IMR-90 (cell line): ENCODE measurements around the gene KLC4. TPM values are rescaled to one million over a fixed set of nuclear protein-coding genes. Genes with fewer than 3 reads are reported as not detected.

Experiments
- ATAC-seq: fragments of 200-7000 bp; cut with Tn5 transposase; 2 replicates; pipeline ENCODE4 v1.9.1; 2020; ENCODE audit warnings: low read depth, mild to moderate bottlenecking, moderate library complexity
- BruUV-seq: library from RNA; stranded (reverse); fragments of 400-500 nt; replicated peaks from 2 replicates; lab custom pipeline; 2021; lab: Mats Ljungman, UMichigan
- CTCF ChIA-PET: fragments of 300-600 bp; formaldehyde crosslinking; extraction: SDS; loops from one replicate; lab custom pipeline; 2021; ENCODE audit warnings: antibody characterized with exemption; lab: Yijun Ruan, JAX
- POLR2A ChIA-PET: fragments of 300-600 bp; sonication (Branson Sonifier 250); formaldehyde crosslinking; loops from one replicate; lab custom pipeline; 2022; ENCODE audit warnings: antibody characterized with exemption; ENCODE audit not compliant: unreplicated experiment; lab: Charles Lee
- DNase-seq: peaks from one replicate; pipeline ENCODE4 v3.0.0; 2013
- H2AFZ ChIP-seq: replicated peaks from 2 replicates; pipeline ENCODE3; 2013; ENCODE audit warnings: low read length, mild to moderate bottlenecking; ENCODE audit not compliant: poor library complexity
- H2AK5ac ChIP-seq: 2 replicates; pipeline ENCODE4 v1.6.1; 2013; ENCODE audit warnings: low read depth, low read length, inconsistent platforms
- H2AK9ac ChIP-seq: replicated peaks from 2 replicates; pipeline ENCODE3; 2013; ENCODE audit warnings: mild to moderate bottlenecking, low read depth, low read length, moderate library complexity; ENCODE audit not compliant: poor library complexity
- H2BK120ac ChIP-seq: 2 replicates; pipeline ENCODE4 v1.6.1; 2013; ENCODE audit warnings: low read depth, low read length, inconsistent platforms
- H2BK15ac ChIP-seq: 3 replicates; pipeline ENCODE4 v1.6.1; 2013; ENCODE audit warnings: low read depth, low read length, inconsistent platforms
- H2BK20ac ChIP-seq: 2 replicates; pipeline ENCODE4 v1.6.1; 2013; ENCODE audit warnings: low read depth, mild to moderate bottlenecking, inconsistent platforms, low read length, moderate library complexity
- H2BK5ac ChIP-seq: 2 replicates; pipeline ENCODE4 v1.6.1; 2013; ENCODE audit warnings: mild to moderate bottlenecking, low read depth, low read length, inconsistent platforms; ENCODE audit not compliant: poor library complexity, severe bottlenecking
- H3K14ac ChIP-seq: replicated peaks from 2 replicates; pipeline ENCODE4 v1.6.1; 2013; ENCODE audit warnings: low read depth, low read length, inconsistent platforms
- H3K18ac ChIP-seq: 2 replicates; pipeline ENCODE4 v1.6.1; 2013; ENCODE audit warnings: low read depth, low read length, control low read depth
- H3K23ac ChIP-seq: 2 replicates; pipeline ENCODE4 v1.6.1; 2013; ENCODE audit warnings: low read depth, low read length, inconsistent platforms
- H3K27ac ChIP-seq: 2 replicates; pipeline ENCODE4 v1.5.1; 2013; ENCODE audit warnings: mild to moderate bottlenecking, control low read depth, low read length; ENCODE audit not compliant: insufficient read depth
- H3K27me3 ChIP-seq: 2 replicates; pipeline ENCODE4 v1.6.1; 2013; ENCODE audit warnings: low read length; ENCODE audit not compliant: control insufficient read depth, insufficient read depth
- H3K36me3 ChIP-seq: 2 replicates; pipeline ENCODE4 v1.6.1; 2013; ENCODE audit warnings: low read length, mixed read lengths; ENCODE audit not compliant: control insufficient read depth, insufficient read depth
- H3K4ac ChIP-seq: 2 replicates; pipeline ENCODE4 v1.6.1; 2013; ENCODE audit warnings: low read depth, low read length, inconsistent platforms
- H3K4me1 ChIP-seq: 2 replicates; pipeline ENCODE4 v1.6.1; 2013; ENCODE audit warnings: low read length, mixed read lengths; ENCODE audit not compliant: control insufficient read depth, insufficient read depth
- H3K4me2 ChIP-seq: 2 replicates; pipeline ENCODE4 v1.6.1; 2013; ENCODE audit warnings: low read depth, mild to moderate bottlenecking, control low read depth, low read length, moderate library complexity
- H3K4me3 ChIP-seq: 2 replicates; pipeline ENCODE4 v1.5.1; 2013; ENCODE audit warnings: low read depth, mild to moderate bottlenecking, control low read depth, low read length, moderate library complexity; ENCODE audit not compliant: insufficient read depth
- H3K56ac ChIP-seq: 2 replicates; pipeline ENCODE4 v1.6.1; 2013; ENCODE audit warnings: low read length, inconsistent platforms; ENCODE audit not compliant: insufficient read depth; ENCODE audit errors: extremely low read depth
- H3K79me1 ChIP-seq, 2 experiments: 2 replicates each; pipeline ENCODE4 v1.6.1; 2013; ENCODE audit warnings: low read length in 2 of 2, inconsistent platforms in 1 of 2, low read depth in 1 of 2
- H3K9ac ChIP-seq: 2 replicates; pipeline ENCODE4 v1.6.1; 2013; ENCODE audit warnings: low read depth, low read length, control low read depth
- H3K9me1 ChIP-seq: 2 replicates; pipeline ENCODE4 v1.6.1; 2013; ENCODE audit warnings: low read length, inconsistent platforms; ENCODE audit not compliant: insufficient read depth
- H3K9me3 ChIP-seq: 2 replicates; pipeline ENCODE4 v1.6.1; 2013; ENCODE audit warnings: low read length; ENCODE audit not compliant: control insufficient read depth, insufficient read depth
- H4K20me1 ChIP-seq: 2 replicates; pipeline ENCODE4 v1.6.1; 2013; ENCODE audit warnings: low read length, inconsistent platforms; ENCODE audit not compliant: insufficient read depth
- H4K5ac ChIP-seq: 2 replicates; pipeline ENCODE4 v1.6.1; 2013; ENCODE audit warnings: mild to moderate bottlenecking, low read depth, low read length, control low read depth
- H4K8ac ChIP-seq, 2 experiments: 2 replicates each; pipeline ENCODE4 v1.6.1; 2013; ENCODE audit warnings: low read depth in 2 of 2, low read length in 2 of 2, control low read depth in 1 of 2, inconsistent platforms in 1 of 2
- H4K91ac ChIP-seq: 2 replicates; pipeline ENCODE4 v1.6.1; 2013; ENCODE audit warnings: low read depth, low read length, inconsistent platforms; ENCODE audit not compliant: insufficient read depth
- CEBPB ChIP-seq: IDR thresholded peaks from 2 replicates; pipeline ENCODE4 v1.6.1; 2012; ENCODE audit warnings: low read depth, low read length, improper control_type of control experiment
- FOS ChIP-seq: fragments of 150-350 bp; IDR thresholded peaks from 2 replicates; pipeline ENCODE4 v1.6.1; 2016; ENCODE audit warnings: low read depth, low read length
- MAFK ChIP-seq: IDR thresholded peaks from 2 replicates; pipeline ENCODE4 v1.6.1; 2012; ENCODE audit warnings: low read depth, low read length, improper control_type of control experiment
- MAZ ChIP-seq: IDR thresholded peaks from 2 replicates; pipeline ENCODE4 v1.6.1; 2012; ENCODE audit warnings: low read depth, mild to moderate bottlenecking, low read length, improper control_type of control experiment, moderate library complexity, borderline replicate concordance
- MXI1 ChIP-seq: IDR thresholded peaks from 2 replicates; pipeline ENCODE4 v1.6.1; 2012; ENCODE audit warnings: low read depth, mild to moderate bottlenecking, low read length, moderate library complexity, borderline replicate concordance
- NFE2L2 ChIP-seq: fragments of 150-350 bp; IDR thresholded peaks from 2 replicates; pipeline ENCODE4 v1.6.1; 2016; ENCODE audit warnings: low read depth, mild to moderate bottlenecking, low read length
- POLR2A ChIP-seq: IDR thresholded peaks from 2 replicates; pipeline ENCODE4 v1.6.1; 2012; ENCODE audit warnings: mild to moderate bottlenecking, low read depth, low read length
- RAD21 ChIP-seq: IDR thresholded peaks from 2 replicates; pipeline ENCODE4 v1.6.1; 2012; ENCODE audit warnings: low read length, improper control_type of control experiment
- RCOR1 ChIP-seq: IDR thresholded peaks from 2 replicates; pipeline ENCODE4 v1.6.1; 2012; ENCODE audit warnings: mild to moderate bottlenecking, low read length, improper control_type of control experiment; ENCODE audit not compliant: insufficient replicate concordance
- SMC3 ChIP-seq: fragments of 150-350 bp; IDR thresholded peaks from 2 replicates; pipeline ENCODE4 v1.6.1; 2016; ENCODE audit warnings: low read depth, mild to moderate bottlenecking, antibody characterized with exemption, low read length, moderate library complexity
- WGBS, 2 experiments: methylation state at CpG; one replicate each; pipeline versions ENCODE4 v1.1.5 to v1.1.7; 2013; ENCODE audit warnings: missing lambda C conversion rate in 2 of 2; ENCODE audit not compliant: insufficient read length in 1 of 2; ENCODE audit errors: extremely low coverage in 2 of 2; 5-methylcytosine and 5-hydroxymethylcytosine counted together
- dilution Hi-C: fragments of 300-500 bp; cut with HindIII; formaldehyde crosslinking; loops from one replicate; pipeline ENCODE4 v1.14.3; 2018; ENCODE audit warnings: low sequenced_read_pairs; ENCODE audit not compliant: unreplicated experiment
- in situ Hi-C: fragments of 300-500 bp; cut with MboI; formaldehyde crosslinking; loops from 3 replicates; pipeline ENCODE4 v1.14.3; 2019; ENCODE audit warnings: low sequenced_read_pairs, inconsistent platforms, mixed read lengths
- intact Hi-C: fragments of 100-400 bp; cut with micrococcal nuclease; formaldehyde crosslinking; loops from 2 replicates; pipeline ENCODE4 v1.10.0; 2022
- polyA plus RNA-seq, 3 experiments: library from polyadenylated mRNA; depleted of rRNA; stranded (reverse); fragments of >200 nt; gene quantifications; 2 replicates each; pipeline ENCODE4 v1.2.3, GENCODE V29; 2012; ENCODE audit warnings: low replicate concordance in 1 of 3
- total RNA-seq: library from RNA; depleted of rRNA; stranded (reverse); fragments of >200 nt; gene quantifications from 2 replicates; pipeline ENCODE4 v1.2.3, GENCODE V29; 2012
- TF ChIP-seq, protein P1 (sequence below): fragments of 150-350 bp; IDR thresholded peaks from 2 replicates; pipeline ENCODE4 v1.6.1; 2016; ENCODE audit warnings: low read depth, mild to moderate bottlenecking, low read length, moderate library complexity, borderline replicate concordance
- TF ChIP-seq, protein P2 (sequence below): fragments of 150-350 bp; IDR thresholded peaks from 2 replicates; pipeline ENCODE4 v1.6.1; 2017; ENCODE audit warnings: mild to moderate bottlenecking, antibody characterized with exemption, low read length, low read depth
- TF ChIP-seq, protein P3 (sequence below): conservative IDR thresholded peaks from 2 replicates; pipeline ENCODE4 v1.5.1; 2012; ENCODE audit warnings: mild to moderate bottlenecking, low read depth, low read length, improper control_type of control experiment

Gene KLC4
- total and polyA plus RNA-seq, 2 of the 4 experiments (the other 2 are of a cell fraction): 10.9 to 13.0 TPM

DNA sequence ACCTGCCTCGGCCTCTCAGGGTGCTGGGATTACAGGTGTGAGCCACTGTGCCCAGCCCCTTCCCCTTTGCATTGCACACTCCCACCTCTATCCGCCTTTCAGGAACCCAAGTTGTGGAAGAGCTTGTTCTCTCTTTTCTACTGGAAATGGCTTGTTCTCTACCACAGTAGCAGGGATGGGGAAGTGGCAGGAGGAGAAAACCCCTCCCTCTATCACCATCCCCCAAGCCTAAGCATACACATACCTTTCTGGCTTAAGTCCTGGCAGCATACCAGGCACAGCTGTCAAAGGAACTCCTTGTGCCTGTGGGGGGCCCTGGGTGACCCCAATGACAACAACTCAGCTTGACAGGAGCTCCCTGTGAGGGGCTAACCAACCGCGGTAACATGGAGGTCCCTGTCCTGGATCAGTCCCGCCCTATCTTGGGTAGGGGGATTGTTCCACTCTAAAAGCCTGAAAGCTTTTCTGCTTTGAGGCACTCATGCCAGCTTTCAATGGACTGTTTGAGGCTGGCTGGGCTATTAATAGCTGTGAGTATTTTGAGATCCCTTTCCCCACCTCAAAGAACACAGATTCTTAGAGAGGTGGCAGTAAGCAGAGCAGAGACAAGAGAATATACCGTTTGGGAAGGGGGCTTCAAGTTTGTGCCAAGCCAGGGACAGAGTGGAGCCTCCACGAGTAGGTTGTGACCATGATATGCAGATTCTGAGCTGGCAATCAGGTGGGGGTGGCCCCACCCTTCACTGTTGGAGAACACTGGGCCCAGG is 43.1 kb upstream of the KLC4 start (continued):
- TF ChIP-seq SMC3: no peak

DNA sequence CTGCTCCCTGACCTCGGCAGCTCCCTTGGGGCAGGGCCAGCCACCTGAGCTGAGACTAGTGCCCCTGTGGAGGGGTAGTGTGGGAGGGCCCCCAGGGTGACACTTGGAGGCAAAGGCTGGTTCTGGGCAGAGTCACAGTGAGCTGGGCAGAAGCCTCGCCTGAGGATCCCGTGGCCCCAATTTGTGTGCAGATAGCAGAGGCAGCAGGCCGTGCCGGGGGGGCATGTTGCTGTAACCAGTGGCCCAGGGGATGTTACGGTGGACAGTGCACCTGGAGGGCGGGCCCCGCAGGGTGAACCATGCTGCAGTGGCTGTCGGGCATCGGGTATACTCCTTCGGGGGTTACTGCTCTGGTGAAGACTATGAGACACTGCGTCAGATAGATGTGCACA is 42.5 kb upstream of the KLC4 start:
- Histone ChIP-seq H3K36me3 (peaks cover 31% of the 10 kb centered on the region), H3K4me1 (peaks cover 15% of the 10 kb centered on the region), H3K9ac (no peak overlapping the region), H4K91ac (no peak overlapping the region), H4K20me1 (no peaks in the 10 kb centered on the region; the same call in 1 of the 2 replicates), H3K9me1 (peaks cover 3% of the 10 kb centered on the region), H2BK20ac (no peak overlapping the region), H3K18ac (no peak overlapping the region), H3K79me1 (peaks cover 15 to 78% of the 10 kb centered on the region in 2 experiments), H3K4me3 (no peak overlapping the region), H3K4ac (no peak overlapping the region), H4K8ac (no peak overlapping the region), H2BK120ac (no peak overlapping the region), H3K27me3 (no peaks in the 10 kb centered on the region), H3K14ac (no peak overlapping the region), H3K4me2 (no peak overlapping the region), H2BK5ac (no peak overlapping the region), H2AK9ac (no peak overlapping the region), H4K5ac (no peak overlapping the region), H3K23ac (no peak overlapping the region), H2BK15ac (no peak overlapping the region), H2AFZ (no peak overlapping the region), H3K56ac (no peak overlapping the region), H3K27ac (no peak overlapping the region), H3K9me3 (no peaks in the 10 kb centered on the region), H2AK5ac (no peak overlapping the region)
- ChIA-PET POLR2A (no interaction called here), CTCF (no interaction called here)
- dilution Hi-C loops (no loop called here), in situ Hi-C loops (no loop called here), intact Hi-C loops (no loop called here)
- 96% methylated on average over 4 of the region's 12 CpGs; no CpG with 5 or more reads in 1 of the 2 experiments for WGBS, 2 experiments
- BruUV-seq: no TSS peak
- DNase-seq: no peak
- ATAC-seq: no peak
- TF ChIP-seq, protein P1, sequence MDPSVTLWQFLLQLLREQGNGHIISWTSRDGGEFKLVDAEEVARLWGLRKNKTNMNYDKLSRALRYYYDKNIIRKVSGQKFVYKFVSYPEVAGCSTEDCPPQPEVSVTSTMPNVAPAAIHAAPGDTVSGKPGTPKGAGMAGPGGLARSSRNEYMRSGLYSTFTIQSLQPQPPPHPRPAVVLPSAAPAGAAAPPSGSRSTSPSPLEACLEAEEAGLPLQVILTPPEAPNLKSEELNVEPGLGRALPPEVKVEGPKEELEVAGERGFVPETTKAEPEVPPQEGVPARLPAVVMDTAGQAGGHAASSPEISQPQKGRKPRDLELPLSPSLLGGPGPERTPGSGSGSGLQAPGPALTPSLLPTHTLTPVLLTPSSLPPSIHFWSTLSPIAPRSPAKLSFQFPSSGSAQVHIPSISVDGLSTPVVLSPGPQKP: no peak
- TF ChIP-seq MAFK: no peak
- TF ChIP-seq MAZ: no peak
- TF ChIP-seq, protein P2, sequence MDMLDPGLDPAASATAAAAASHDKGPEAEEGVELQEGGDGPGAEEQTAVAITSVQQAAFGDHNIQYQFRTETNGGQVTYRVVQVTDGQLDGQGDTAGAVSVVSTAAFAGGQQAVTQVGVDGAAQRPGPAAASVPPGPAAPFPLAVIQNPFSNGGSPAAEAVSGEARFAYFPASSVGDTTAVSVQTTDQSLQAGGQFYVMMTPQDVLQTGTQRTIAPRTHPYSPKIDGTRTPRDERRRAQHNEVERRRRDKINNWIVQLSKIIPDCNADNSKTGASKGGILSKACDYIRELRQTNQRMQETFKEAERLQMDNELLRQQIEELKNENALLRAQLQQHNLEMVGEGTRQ: no peak
- TF ChIP-seq, protein P3, sequence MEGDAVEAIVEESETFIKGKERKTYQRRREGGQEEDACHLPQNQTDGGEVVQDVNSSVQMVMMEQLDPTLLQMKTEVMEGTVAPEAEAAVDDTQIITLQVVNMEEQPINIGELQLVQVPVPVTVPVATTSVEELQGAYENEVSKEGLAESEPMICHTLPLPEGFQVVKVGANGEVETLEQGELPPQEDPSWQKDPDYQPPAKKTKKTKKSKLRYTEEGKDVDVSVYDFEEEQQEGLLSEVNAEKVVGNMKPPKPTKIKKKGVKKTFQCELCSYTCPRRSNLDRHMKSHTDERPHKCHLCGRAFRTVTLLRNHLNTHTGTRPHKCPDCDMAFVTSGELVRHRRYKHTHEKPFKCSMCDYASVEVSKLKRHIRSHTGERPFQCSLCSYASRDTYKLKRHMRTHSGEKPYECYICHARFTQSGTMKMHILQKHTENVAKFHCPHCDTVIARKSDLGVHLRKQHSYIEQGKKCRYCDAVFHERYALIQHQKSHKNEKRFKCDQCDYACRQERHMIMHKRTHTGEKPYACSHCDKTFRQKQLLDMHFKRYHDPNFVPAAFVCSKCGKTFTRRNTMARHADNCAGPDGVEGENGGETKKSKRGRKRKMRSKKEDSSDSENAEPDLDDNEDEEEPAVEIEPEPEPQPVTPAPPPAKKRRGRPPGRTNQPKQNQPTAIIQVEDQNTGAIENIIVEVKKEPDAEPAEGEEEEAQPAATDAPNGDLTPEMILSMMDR: no peak
- TF ChIP-seq FOS: no peak
- TF ChIP-seq RCOR1: no peak
- TF ChIP-seq MXI1: no peak
- no peak for TF ChIP-seq CEBPB
- no peak for TF ChIP-seq NFE2L2
- no peak for TF ChIP-seq POLR2A
- no peak for TF ChIP-seq RAD21
